K562 (cell line): ENCODE results near the gene C19orf12. TPM values are rescaled to one million over a fixed set of nuclear protein-coding genes. Genes with fewer than 3 reads are reported as not detected.

Experiments used
- ATAC-seq: fragments of 200-7000 bp; cut with Tn5 transposase; 3 replicates; pipeline ENCODE4 v1.9.1; 2020; ENCODE audit warnings: moderate library complexity
- BruUV-seq: library from RNA; stranded (reverse); fragments of 400-500 nt; replicated peaks from 2 replicates; lab custom pipeline; 2021; lab: Mats Ljungman, UMichigan
- CTCF ChIA-PET: fragments of 300-600 bp; formaldehyde crosslinking; extraction: SDS; loops from one replicate; lab custom pipeline; 2021; ENCODE audit warnings: low intra/inter-chr PET ratio; lab: Yijun Ruan, JAX
- POLR2A ChIA-PET: fragments of 300-600, 350-650 bp; sonication (Branson Sonifier 250); formaldehyde crosslinking; extraction: SDS; loops from one replicate; lab custom pipeline; 2021; ENCODE audit warnings: antibody characterized with exemption, inconsistent platforms; lab: Yijun Ruan, JAX
- DNase-seq, 4 experiments: peaks; one replicate each; pipeline versions ENCODE4 v3.0.0 to v3.0.0-alpha.2; 2011 to 2018; ENCODE audit warnings: low spot score in 3 of 4, mixed read lengths in 3 of 4; ENCODE audit errors: extremely low read depth in 1 of 4
- FAIRE-seq: peaks from 2 replicates; lab custom pipeline; 2011; peaks lifted over from hg19 to GRCh38; lab: Jason Lieb, UNC
- H2AFZ ChIP-seq: 2 replicates; pipeline ENCODE4 v1.6.0; 2011; ENCODE audit warnings: low read depth, low read length, control low read depth, inconsistent platforms
- H3K27ac ChIP-seq: fragments of 200-600 bp; 3 replicates; pipeline ENCODE4 v1.8.0; 2011; ENCODE audit warnings: low read depth, mild to moderate bottlenecking, control low read depth, inconsistent platforms, low read length, moderate library complexity, mixed read lengths; ENCODE audit errors: extremely low read depth
- H3K27me3 ChIP-seq, 2 experiments: fragments of 300-600 bp in 1 of 2; 2 replicates in 1 of 2; 3 replicates in 1 of 2; pipeline versions ENCODE4 v1.6.0 to v1.8.0; 2011; ENCODE audit warnings: inconsistent platforms in 2 of 2, low read length in 2 of 2, mild to moderate bottlenecking in 1 of 2, mixed read lengths in 1 of 2, moderate library complexity in 1 of 2; ENCODE audit not compliant: control insufficient read depth in 2 of 2, insufficient read depth in 2 of 2
- H3K36me3 ChIP-seq: fragments of 300-600 bp; 3 replicates; pipeline ENCODE4 v1.8.0; 2011; ENCODE audit warnings: mild to moderate bottlenecking, low read length, inconsistent platforms; ENCODE audit not compliant: control insufficient read depth, insufficient read depth
- H3K4me1 ChIP-seq, 2 experiments: fragments of 200-600 bp in 1 of 2; replicated peaks in 1 of 2; 2 replicates in 1 of 2; 3 replicates in 1 of 2; pipeline versions ENCODE4 v1.5.1 to v1.8.0; 2011; ENCODE audit warnings: inconsistent platforms in 2 of 2, low read length in 2 of 2, mild to moderate bottlenecking in 1 of 2, mixed read lengths in 1 of 2, moderate library complexity in 1 of 2; ENCODE audit not compliant: control insufficient read depth in 2 of 2, insufficient read depth in 2 of 2
- H3K4me2 ChIP-seq: 2 replicates; pipeline ENCODE4 v1.6.1; 2011; ENCODE audit warnings: low read length, control low read depth, inconsistent platforms, mixed read lengths; ENCODE audit not compliant: insufficient read depth
- H3K4me3 ChIP-seq: fragments of 200-600 bp; sonication (generic), shearing (Covaris generic); 2 replicates; pipeline ENCODE4 v1.5.1; 2016; ENCODE audit warnings: control low read depth, inconsistent platforms
- H3K79me2 ChIP-seq: fragments of 200-600 bp; 3 replicates; pipeline ENCODE4 v1.8.0; 2011; ENCODE audit warnings: low read length, inconsistent platforms; ENCODE audit not compliant: control insufficient read depth, insufficient read depth
- H3K9ac ChIP-seq, 2 experiments: 2 replicates each; pipeline versions ENCODE4 v1.6.0 to v1.6.1; 2011; ENCODE audit warnings: low read depth in 2 of 2, low read length in 2 of 2, control low read depth in 1 of 2, inconsistent platforms in 1 of 2, mild to moderate bottlenecking in 1 of 2, mixed read lengths in 1 of 2; ENCODE audit not compliant: insufficient read depth in 1 of 2
- H3K9me1 ChIP-seq: one replicate; pipeline ENCODE4 v1.6.0; 2011; ENCODE audit warnings: inconsistent platforms, mild to moderate bottlenecking, low read length, moderate library complexity; ENCODE audit not compliant: control insufficient read depth, insufficient read depth
- H3K9me3 ChIP-seq: replicated peaks from 2 replicates; pipeline ENCODE4 v1.5.1; 2011; ENCODE audit warnings: low read depth, low read length, inconsistent platforms; ENCODE audit not compliant: control insufficient read depth, insufficient read depth
- H4K20me1 ChIP-seq: replicated peaks from 2 replicates; pipeline ENCODE4 v1.6.1; 2011; ENCODE audit warnings: low read length, inconsistent platforms, mixed read lengths; ENCODE audit not compliant: control insufficient read depth, insufficient read depth
- NR3C1 ChIP-seq: sonication (generic); formaldehyde crosslinking; IDR thresholded peaks from 2 replicates; pipeline ENCODE4 v1.8.1; 2022; ENCODE audit warnings: missing genetic modification reagents
- PML ChIP-seq: IDR thresholded peaks from 2 replicates; pipeline ENCODE4 v1.6.1; 2012; ENCODE audit warnings: low read length, inconsistent platforms
- WGBS: fragments of 100-300 bp; shearing (Covaris generic); methylation state at CpG from one replicate; pipeline ENCODE4 v1.1.6; 2016; ENCODE audit warnings: low coverage, mixed read lengths; ENCODE audit not compliant: insufficient coverage; ENCODE audit errors: missing lambda C conversion rate; 5-methylcytosine and 5-hydroxymethylcytosine counted together
- in situ Hi-C: fragments of 300-500 bp; cut with MboI; formaldehyde crosslinking; loops from 4 replicates; pipeline ENCODE4 v1.15.0; 2018; ENCODE audit warnings: inconsistent platforms, mixed read lengths
- intact Hi-C: fragments of 100-400 bp; cut with micrococcal nuclease; formaldehyde crosslinking; loops from 2 replicates; pipeline ENCODE4 v1.14.2; 2022
- polyA plus RNA-seq, 8 experiments: library from polyadenylated mRNA; depleted of rRNA in 4 of 8; stranded (reverse) in 5 of 8; unstranded in 3 of 8; fragments of >200 nt; fragmentation: Nextera tagmentation in 2 of 8; fragmentation: Illumina TruSeq in 1 of 8; extraction: Ambion mirVana in 2 of 8; extraction: Trizol in 1 of 8; gene quantifications; 2 replicates each; pipeline versions ENCODE4 v1.2.1 to v1.2.3, GENCODE V29; 2011 to 2014; ENCODE audit warnings: inconsistent platforms in 1 of 8, missing spikeins in 1 of 8
- total RNA-seq, 7 experiments: library from RNA; depleted of rRNA in 6 of 7; stranded (reverse); fragments of >200 nt in 6 of 7; fragmentation: Illumina TruSeq in 2 of 7; extraction: Trizol in 2 of 7; gene quantifications; 2 replicates each; pipeline versions ENCODE4 v1.2.1 to v1.2.3, GENCODE V29; 2011 to 2021; ENCODE audit warnings: low replicate concordance in 1 of 7
- TF ChIP-seq, protein P1 (sequence below): fragments of 450-650 bp; IDR thresholded peaks from 2 replicates; pipeline ENCODE4 v1.6.1; 2016; ENCODE audit warnings: low read depth, mild to moderate bottlenecking, moderate library complexity

C19orf12 gene
- total and polyA plus RNA-seq, 9 of the 15 experiments (the other 6 are each of a cell fraction or from before 2014, with no cell fraction given) = 1.9 to 14.5 (median 10.2) TPM

GRCh38 chr19:29763196-29763595, 48.1 kb upstream of the C19orf12 start:
- DNase-seq (no peak), FAIRE-seq (no peak), ATAC-seq (no peak)
- no peaks in the 10 kb centered on the region for H3K36me3 ChIP-seq
- no peak overlapping the region for H2AFZ ChIP-seq
- in situ Hi-C loops (loop anchor here (5.0 kb wide), 1 partner anchor 89 kb away; no protein-coding TSS in a partner anchor), intact Hi-C loops (loop anchor here (5.0 kb wide), 1 partner anchor 109 kb away; no protein-coding TSS in a partner anchor)
- WGBS = 0% methylated on average over 4 of the region's 4 CpGs
- no peak overlapping the region for H3K9ac ChIP-seq
- TF ChIP-seq NR3C1 (no peak), PML (no peak)
- TF ChIP-seq, protein P1, sequence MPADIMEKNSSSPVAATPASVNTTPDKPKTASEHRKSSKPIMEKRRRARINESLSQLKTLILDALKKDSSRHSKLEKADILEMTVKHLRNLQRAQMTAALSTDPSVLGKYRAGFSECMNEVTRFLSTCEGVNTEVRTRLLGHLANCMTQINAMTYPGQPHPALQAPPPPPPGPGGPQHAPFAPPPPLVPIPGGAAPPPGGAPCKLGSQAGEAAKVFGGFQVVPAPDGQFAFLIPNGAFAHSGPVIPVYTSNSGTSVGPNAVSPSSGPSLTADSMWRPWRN = no peak
- no peaks in the 10 kb centered on the region for H3K79me2 ChIP-seq
- peaks cover 0 to 8% of the 10 kb centered on the region in 2 experiments; a peak in 2 of 5 replicates for H3K4me1 ChIP-seq
- ChIA-PET POLR2A (interaction anchor here (1.0 kb wide), 1 partner anchor 112 kb away, joined by 4 read pairs; no protein-coding TSS in a partner anchor), CTCF (no interaction called here)
- BruUV-seq = no TSS peak
- H3K9me3 ChIP-seq = no peaks in the 10 kb centered on the region
- no peak overlapping the region for H3K4me3 ChIP-seq
- H4K20me1 ChIP-seq = 0 out of 2 replicates have a peak, but pooled peaks cover 4% of the 10 kb centered on the region
- H3K4me2 ChIP-seq = no peak overlapping the region
- H3K27me3 ChIP-seq = peaks cover 18 to 62% of the 10 kb centered on the region in 2 experiments
- no peak overlapping the region for H3K27ac ChIP-seq
- H3K9me1 ChIP-seq = no peaks in the 10 kb centered on the region
